ENCODE data around the gene TDRKH. TPM values are rescaled to one million over a fixed set of nuclear protein-coding genes. Genes with fewer than 3 reads are reported as not detected.

TDRKH gene
- 0.47 and 2.0 TPM in 2 replicates for total RNA-seq (ENCODE audit: low replicate concordance)

GRCh38 chr1:151790071-151790939 lies at the start of gene TDRKH:
Gene TDRKH (minus strand): TSS chr1:151790500. CDS start chr1:151783022, 7,478 bp downstream.

DNA sequence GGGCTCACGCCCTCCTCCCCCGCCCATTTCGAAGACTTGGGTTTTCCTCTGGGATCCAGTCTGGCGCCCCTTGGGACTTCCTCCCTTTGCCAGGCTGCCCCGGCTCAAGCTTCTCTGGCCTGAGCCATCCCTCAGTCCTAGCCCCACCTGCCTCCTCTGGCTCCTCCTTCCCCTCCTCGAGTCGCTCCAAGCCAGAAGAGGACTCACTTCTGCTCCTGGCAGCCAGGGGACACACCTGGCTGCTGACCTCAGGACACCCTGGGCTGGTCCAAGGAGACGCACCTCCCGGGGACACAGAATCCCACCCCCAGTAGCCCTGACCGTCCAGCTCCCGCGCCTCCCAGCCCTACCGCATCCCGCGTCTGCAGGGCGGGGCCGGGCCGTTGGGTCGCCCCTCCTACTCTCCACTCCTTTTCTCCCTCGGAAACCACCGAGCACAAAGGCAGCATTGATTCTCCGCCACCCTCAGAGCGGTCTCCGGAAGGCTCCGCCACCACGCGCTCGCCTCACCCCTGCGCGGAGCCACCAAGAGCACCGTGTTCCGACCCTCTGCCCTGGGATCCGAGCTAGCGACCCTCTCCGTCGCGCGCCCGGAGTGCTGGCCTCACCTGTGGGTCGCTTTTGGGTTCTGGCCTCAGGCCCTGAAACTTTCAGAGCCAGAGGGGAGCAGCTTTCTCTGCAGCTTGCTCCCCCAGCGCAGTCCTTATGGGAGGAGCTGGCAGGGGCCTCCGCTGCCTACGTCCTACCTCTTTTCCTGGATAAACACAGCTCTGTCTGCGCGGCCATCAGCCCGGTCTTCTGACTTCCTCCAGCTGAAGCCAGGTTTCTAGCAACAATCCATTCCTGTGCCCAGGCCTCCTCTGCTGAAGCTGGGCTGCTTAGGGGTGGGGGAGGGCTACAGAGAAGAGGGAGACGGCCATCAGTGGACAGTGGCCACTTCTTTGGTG lies 49.4 kb upstream of the TDRKH start, which contains the start of gene C2CD4D:
Gene C2CD4D (minus strand): TSS at position 364 of the 947 bp plus-strand sequence. CDS start 831 bp downstream, outside the sequence.

DNA sequence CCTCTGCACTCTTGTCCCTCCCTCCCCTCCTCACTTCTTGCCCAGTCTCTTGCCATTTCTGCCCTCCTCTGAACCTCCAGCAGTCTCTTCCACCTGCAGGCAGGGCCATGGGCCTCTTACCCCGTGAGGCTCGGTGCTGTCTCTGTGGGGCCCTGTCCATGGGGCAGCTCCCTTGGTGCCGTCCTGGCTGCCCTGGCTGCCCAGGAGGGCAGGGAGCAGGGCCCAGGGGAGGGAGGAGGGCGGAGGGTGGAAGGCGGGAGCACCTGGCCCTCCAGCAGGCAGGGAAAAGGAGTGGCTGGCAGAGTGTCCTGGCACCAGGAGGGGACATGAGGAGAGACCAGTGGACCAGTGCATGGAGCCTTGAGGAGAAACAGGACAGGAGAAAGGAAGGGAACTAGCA lies 41.3 kb upstream of the TDRKH start, which contains the start of gene RORC:
Gene RORC (minus strand): TSS at position 198 of the 400 bp plus-strand sequence. CDS start 38 bp downstream, at position 160.

DNA sequence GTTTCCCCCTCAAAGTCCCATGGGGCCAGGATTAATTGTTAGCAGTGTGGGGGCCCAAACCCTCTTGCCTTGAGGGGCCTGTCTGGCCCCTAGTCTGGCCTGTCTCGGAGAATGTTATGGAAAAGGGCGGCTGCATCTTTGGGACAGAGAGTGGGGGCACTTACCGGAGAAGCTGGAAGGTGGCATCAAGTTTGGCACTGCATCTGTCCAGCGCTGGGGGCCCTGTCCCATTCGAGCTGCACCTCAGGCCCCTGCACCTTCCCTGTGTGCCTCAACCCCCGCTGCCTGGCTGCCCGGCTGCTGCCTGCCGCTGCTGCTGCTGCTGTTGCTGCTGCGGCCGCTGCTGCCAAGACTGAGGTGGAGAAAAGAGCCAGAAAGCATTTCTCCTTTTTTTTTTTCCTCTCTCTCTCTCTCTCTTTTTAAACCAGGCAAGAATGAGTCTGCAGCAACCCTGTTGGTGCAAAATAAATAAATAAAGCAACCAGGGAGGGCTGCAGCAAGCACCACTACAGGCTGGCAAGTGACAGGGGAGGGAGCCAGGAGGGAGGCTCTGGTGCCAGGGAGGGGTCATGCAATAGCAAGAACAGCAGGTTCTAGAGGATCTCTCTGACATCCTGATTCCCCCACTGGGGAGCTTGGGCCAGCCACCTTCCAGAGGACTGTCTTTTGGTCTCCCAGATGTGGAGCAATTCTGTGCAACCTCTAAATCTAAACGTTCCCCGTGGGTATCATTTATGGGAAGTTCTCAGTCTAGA lies 14.9 kb upstream of the TDRKH start, which contains the start of gene LINGO4:
Gene LINGO4 (minus strand): TSS at position 354 of the 755 bp plus-strand sequence. CDS start 2,715 bp downstream, outside the sequence.

GRCh38 chr1:151762941-151763921 lies 27.1 kb downstream of the TDRKH start, which contains the start of gene MRPL9:
Gene MRPL9 (minus strand): TSS chr1:151763496. CDS start chr1:151763479, 17 bp downstream.

Other genes with a start within 250 kb of the TDRKH start
- gene SNX27, start 178.4 kb downstream of the TDRKH start, total RNA-seq (ENCODE audit: low replicate concordance) = 16.2 and 58.9 TPM in 2 replicates
- gene CELF3, start 73.7 kb downstream of the TDRKH start, total RNA-seq (ENCODE audit: low replicate concordance) = not detected in 2 replicates
- not detected in 2 replicates for gene RIIAD1, start 69.0 kb downstream of the TDRKH start, total RNA-seq (ENCODE audit: low replicate concordance)
- gene MRPL9, start 27.0 kb downstream of the TDRKH start, total RNA-seq (ENCODE audit: low replicate concordance) = 70.6 and 74.6 TPM in 2 replicates
- not detected in 2 replicates for gene LINGO4, start 14.9 kb upstream of the TDRKH start, total RNA-seq (ENCODE audit: low replicate concordance)
- gene RORC, start 41.3 kb upstream of the TDRKH start, total RNA-seq (ENCODE audit: low replicate concordance) = not detected in 2 replicates
- gene C2CD4D, start 49.3 kb upstream of the TDRKH start, total RNA-seq (ENCODE audit: low replicate concordance) = 0.12 TPM in 1 of 2 replicates, not detected in the other
- gene THEM5, start 63.2 kb upstream of the TDRKH start, total RNA-seq (ENCODE audit: low replicate concordance) = not detected in 2 replicates
- 4.0 and 9.1 TPM in 2 replicates for gene THEM4, start 119.0 kb upstream of the TDRKH start, total RNA-seq (ENCODE audit: low replicate concordance)
- 109 and 170 TPM in 2 replicates for gene S100A10, start 203.4 kb upstream of the TDRKH start, total RNA-seq (ENCODE audit: low replicate concordance)
- 27.1 and 58.7 TPM in 2 replicates for gene S100A11, start 246.5 kb upstream of the TDRKH start, total RNA-seq (ENCODE audit: low replicate concordance)